Measurements from ENCODE around the gene MAGI2.

The MAGI2 gene

DNA sequence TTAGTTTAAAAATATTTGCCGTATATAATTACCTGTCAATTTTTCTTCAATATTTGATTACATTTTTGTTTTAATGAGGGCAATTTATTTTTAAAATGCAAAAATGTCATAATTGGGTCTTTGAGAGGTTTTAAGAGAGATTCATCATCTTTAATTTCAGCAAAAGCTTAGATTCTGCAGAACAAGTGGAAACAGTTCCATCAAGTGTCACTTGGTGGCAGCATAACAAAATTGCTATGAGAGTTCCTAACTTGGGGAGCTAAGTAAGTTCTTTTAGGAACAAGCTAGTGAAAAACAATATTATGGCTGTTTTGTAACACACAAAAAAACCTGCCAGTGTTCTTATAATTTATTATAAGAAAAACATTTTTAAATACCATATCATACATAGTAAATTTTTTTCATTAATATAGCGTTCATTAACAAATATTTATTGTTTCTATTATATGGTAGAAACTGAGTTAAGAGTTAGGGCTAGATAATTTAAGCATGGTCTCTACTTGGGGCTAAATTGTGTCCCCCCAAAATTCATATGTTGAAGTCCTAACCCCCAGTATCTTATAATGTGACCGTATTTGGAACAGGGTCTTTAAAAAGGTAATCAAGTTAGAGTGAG lies 155.2 kb downstream of the MAGI2 start:
- TF ChIP-seq, protein P1, sequence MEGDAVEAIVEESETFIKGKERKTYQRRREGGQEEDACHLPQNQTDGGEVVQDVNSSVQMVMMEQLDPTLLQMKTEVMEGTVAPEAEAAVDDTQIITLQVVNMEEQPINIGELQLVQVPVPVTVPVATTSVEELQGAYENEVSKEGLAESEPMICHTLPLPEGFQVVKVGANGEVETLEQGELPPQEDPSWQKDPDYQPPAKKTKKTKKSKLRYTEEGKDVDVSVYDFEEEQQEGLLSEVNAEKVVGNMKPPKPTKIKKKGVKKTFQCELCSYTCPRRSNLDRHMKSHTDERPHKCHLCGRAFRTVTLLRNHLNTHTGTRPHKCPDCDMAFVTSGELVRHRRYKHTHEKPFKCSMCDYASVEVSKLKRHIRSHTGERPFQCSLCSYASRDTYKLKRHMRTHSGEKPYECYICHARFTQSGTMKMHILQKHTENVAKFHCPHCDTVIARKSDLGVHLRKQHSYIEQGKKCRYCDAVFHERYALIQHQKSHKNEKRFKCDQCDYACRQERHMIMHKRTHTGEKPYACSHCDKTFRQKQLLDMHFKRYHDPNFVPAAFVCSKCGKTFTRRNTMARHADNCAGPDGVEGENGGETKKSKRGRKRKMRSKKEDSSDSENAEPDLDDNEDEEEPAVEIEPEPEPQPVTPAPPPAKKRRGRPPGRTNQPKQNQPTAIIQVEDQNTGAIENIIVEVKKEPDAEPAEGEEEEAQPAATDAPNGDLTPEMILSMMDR (IDR thresholded peaks at IDR 0.05): no peak

DNA sequence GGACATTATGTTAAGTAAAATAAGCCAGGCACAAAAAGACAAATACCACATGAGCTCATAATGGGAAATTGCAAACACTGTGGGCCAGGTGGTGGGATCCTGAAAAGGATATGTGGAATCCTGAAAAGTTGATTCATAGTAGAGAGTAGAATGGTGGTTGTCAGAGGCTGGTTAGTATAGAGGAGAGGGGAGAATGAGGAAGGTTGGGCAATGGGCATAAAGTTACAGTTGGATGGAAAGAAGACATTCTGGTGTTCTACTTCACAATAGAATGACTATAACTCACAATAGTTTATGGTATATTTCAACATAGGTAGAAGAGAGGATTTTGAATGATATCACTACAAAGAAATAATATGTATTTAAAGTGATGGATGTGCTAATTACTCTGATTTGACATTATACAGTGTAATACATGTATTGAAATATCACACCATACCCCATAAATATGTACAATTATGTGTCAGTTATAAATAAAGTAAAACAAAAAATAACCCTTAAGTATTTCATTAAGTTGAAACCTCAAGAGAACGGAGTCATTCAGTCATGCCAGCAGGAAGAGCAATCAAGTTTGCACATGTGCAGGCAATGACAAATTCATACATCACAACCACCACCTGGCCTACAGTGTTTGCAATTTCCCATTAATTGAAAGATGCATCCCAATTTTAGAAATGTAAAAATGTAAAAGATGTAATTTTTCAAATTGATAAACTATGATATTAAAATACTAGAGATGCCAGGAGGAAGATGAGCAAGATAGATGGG lies 156.7 kb downstream of the MAGI2 start:
- peaks cover 8% of the 10 kb centered on the region for H3K27me3 ChIP-seq
- no peak overlapping the region for H3K4me3 ChIP-seq (ENCODE audit: low read depth in 1 of 2, low read length in 1 of 2)
- H3K27ac ChIP-seq: no peak overlapping the region
- TF ChIP-seq, protein P1 (IDR thresholded peaks at IDR 0.05): no peak
- H3K4me1 ChIP-seq (ENCODE audit: control insufficient read depth in 1 of 2, insufficient read depth in 1 of 2, low read depth in 1 of 2, low read length in 1 of 2): peaks cover 8 to 9% of the 10 kb centered on the region in 2 experiments
- H3K9me3 ChIP-seq: no peaks in the 10 kb centered on the region
- no peaks in the 10 kb centered on the region for H3K36me3 ChIP-seq

More for the DNA sequence above, 155.2 kb downstream of the MAGI2 start:
- H3K4me3 ChIP-seq (ENCODE audit: low read depth in 1 of 2, low read length in 1 of 2): no peak overlapping the region
- H3K36me3 ChIP-seq: no peaks in the 10 kb centered on the region
- no peak overlapping the region for H3K27ac ChIP-seq
- H3K27me3 ChIP-seq: peaks cover 8% of the 10 kb centered on the region
- H3K4me1 ChIP-seq (ENCODE audit: control insufficient read depth in 1 of 2, insufficient read depth in 1 of 2, low read depth in 1 of 2, low read length in 1 of 2): peaks cover 15 to 16% of the 10 kb centered on the region in 2 experiments
- no peaks in the 10 kb centered on the region for H3K9me3 ChIP-seq

DNA sequence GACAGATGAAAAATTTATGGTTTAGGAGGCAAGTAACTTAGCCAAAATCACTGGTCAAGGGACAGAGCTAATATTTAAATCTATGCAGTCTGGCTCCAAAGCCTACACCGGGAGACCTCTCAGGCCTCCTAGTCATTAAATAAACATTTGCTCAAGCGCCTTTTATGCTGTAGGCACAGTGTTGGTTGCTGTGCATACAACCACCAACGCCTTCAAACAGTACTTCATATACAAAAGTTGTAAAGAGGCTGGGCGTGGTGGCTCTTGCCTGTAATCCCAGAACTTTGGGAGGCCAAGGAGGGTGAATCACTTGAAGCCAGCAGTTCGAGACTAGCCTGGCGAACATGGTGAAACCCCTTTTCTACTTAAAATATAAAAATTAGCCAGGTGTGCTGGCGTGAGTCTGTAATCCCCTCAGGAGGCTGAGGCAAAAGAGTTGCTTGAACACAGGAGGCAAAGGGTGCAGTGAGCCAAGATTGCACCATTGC lies 159.8 kb downstream of the MAGI2 start:
- no peaks in the 10 kb centered on the region for H3K9me3 ChIP-seq
- H3K4me3 ChIP-seq (ENCODE audit: low read depth in 1 of 2, low read length in 1 of 2): no peak overlapping the region
- TF ChIP-seq, protein P1 (IDR thresholded peaks at IDR 0.05): no peak
- peaks cover 8% of the 10 kb centered on the region for H3K27me3 ChIP-seq
- H3K36me3 ChIP-seq: no peaks in the 10 kb centered on the region
- H3K4me1 ChIP-seq (ENCODE audit: control insufficient read depth in 1 of 2, insufficient read depth in 1 of 2, low read depth in 1 of 2, low read length in 1 of 2): no peaks in the 10 kb centered on the region
- H3K27ac ChIP-seq: no peak overlapping the region

GRCh38 chr7:79292834-79293233 lies 160.6 kb downstream of the MAGI2 start:
- no peaks in the 10 kb centered on the region for H3K4me1 ChIP-seq (ENCODE audit: control insufficient read depth in 1 of 2, insufficient read depth in 1 of 2, low read depth in 1 of 2, low read length in 1 of 2)
- TF ChIP-seq, protein P1 (IDR thresholded peaks at IDR 0.05): no peak
- no peak overlapping the region for H3K4me3 ChIP-seq (ENCODE audit: low read depth in 1 of 2, low read length in 1 of 2)
- H3K27ac ChIP-seq: no peak overlapping the region
- no peaks in the 10 kb centered on the region for H3K36me3 ChIP-seq
- peaks cover 8% of the 10 kb centered on the region for H3K27me3 ChIP-seq
- no peaks in the 10 kb centered on the region for H3K9me3 ChIP-seq

- Histone ChIP-seq H3K27ac (no peak overlapping the region), H3K27me3 (peaks cover 10% of the 10 kb centered on the region), H3K36me3 (no peaks in the 10 kb centered on the region), H3K4me1 (ENCODE audit: control insufficient read depth in 1 of 2, insufficient read depth in 1 of 2, low read depth in 1 of 2, low read length in 1 of 2) (no peaks in the 10 kb centered on the region), H3K9me3 (no peaks in the 10 kb centered on the region), H3K4me3 (ENCODE audit: low read depth in 1 of 2, low read length in 1 of 2) (no peak overlapping the region)
- TF ChIP-seq, protein P1 (IDR thresholded peaks at IDR 0.05): no peak
Observed at GRCh38 chr7:79291498-79291865, 162.0 kb downstream of the MAGI2 start.

All from neutrophil (primary cell).